DOHH2 (cell line): ENCODE data around the gene GOT2.

Experiments used
- H3F3A ChIP-seq: fragments of 200-600 bp; sonication (generic), shearing (Covaris generic); 2 replicates; pipeline ENCODE4 v1.6.0; 2016; ENCODE audit warnings: antibody characterized with exemption, mild to moderate bottlenecking; ENCODE audit not compliant: control insufficient read depth, insufficient read depth
- H3K27ac ChIP-seq: fragments of 200-600 bp; sonication (generic); 2 replicates; pipeline ENCODE4 v1.5.1; 2014; ENCODE audit warnings: low read depth, mild to moderate bottlenecking, low read length, moderate library complexity
- H3K27me3 ChIP-seq: fragments of 200-600 bp; sonication (generic); 2 replicates; pipeline ENCODE4 v1.6.1; 2014; ENCODE audit warnings: mild to moderate bottlenecking, low read length, mixed read lengths; ENCODE audit not compliant: control insufficient read depth
- H3K36me3 ChIP-seq: fragments of 200-600 bp; sonication (generic); 2 replicates; pipeline ENCODE4 v1.6.1; 2014; ENCODE audit warnings: mild to moderate bottlenecking, low read length, moderate library complexity, mixed read lengths; ENCODE audit not compliant: control insufficient read depth
- H3K4me1 ChIP-seq: fragments of 200-600 bp; sonication (generic); 2 replicates; pipeline ENCODE4 v1.6.1; 2014; ENCODE audit warnings: mild to moderate bottlenecking, low read length, mixed read lengths; ENCODE audit not compliant: control insufficient read depth
- H3K4me2 ChIP-seq: fragments of 200-600 bp; sonication (generic); 2 replicates; pipeline ENCODE4 v1.6.0; 2014; ENCODE audit warnings: mild to moderate bottlenecking, low read length, moderate library complexity
- H3K4me3 ChIP-seq: fragments of 200-600 bp; sonication (generic); 2 replicates; pipeline ENCODE4 v1.5.1; 2014; ENCODE audit warnings: mild to moderate bottlenecking, low read length, mixed read lengths
- H3K79me2 ChIP-seq: fragments of 200-600 bp; sonication (generic); 2 replicates; pipeline ENCODE4 v1.6.1; 2014; ENCODE audit warnings: mild to moderate bottlenecking, low read length, mixed read lengths; ENCODE audit not compliant: control insufficient read depth
- H3K9me2 ChIP-seq: fragments of 200-600 bp; sonication (generic); replicated peaks from 2 replicates; pipeline ENCODE4 v1.6.1; 2014; ENCODE audit warnings: mild to moderate bottlenecking, low read length, mixed read lengths; ENCODE audit not compliant: control insufficient read depth
- H3K9me3 ChIP-seq: fragments of 200-600 bp; sonication (generic); 2 replicates; pipeline ENCODE4 v1.6.1; 2014; ENCODE audit warnings: antibody characterized with exemption, low read length, mixed read lengths; ENCODE audit not compliant: control insufficient read depth, insufficient read depth
- H4K20me1 ChIP-seq: fragments of 200-600 bp; sonication (generic); 2 replicates; pipeline ENCODE4 v1.6.0; 2014; ENCODE audit warnings: low read depth, mild to moderate bottlenecking, antibody characterized with exemption, low read length, moderate library complexity; ENCODE audit not compliant: control insufficient read depth, insufficient read depth
- EZH2phosphoT487 ChIP-seq: fragments of 200-600 bp; sonication (generic); IDR thresholded peaks from 2 replicates; pipeline ENCODE4 v1.6.1; 2017; ENCODE audit warnings: borderline replicate concordance, mild to moderate bottlenecking, antibody characterized with exemption, low read length, moderate library complexity, mixed read lengths
- TF ChIP-seq, protein P1 (sequence below): fragments of 200-600 bp; sonication (generic); IDR thresholded peaks from one replicate; pipeline ENCODE4 v1.5.1; 2014; ENCODE audit warnings: antibody characterized with exemption, mild to moderate bottlenecking, low read depth, low read length; ENCODE audit not compliant: poor library complexity, severe bottlenecking

The GOT2 gene

GRCh38 chr16:58767581-58767980 is 33.5 kb upstream of the GOT2 start:
- Histone ChIP-seq H3K27me3 (peaks cover 24% of the 10 kb centered on the region), H3K36me3 (no peaks in the 10 kb centered on the region), H3K27ac (no peak overlapping the region), H3K4me1 (no peaks in the 10 kb centered on the region), H3K4me3 (no peak overlapping the region), H3K9me3 (no peaks in the 10 kb centered on the region), H4K20me1 (no peaks in the 10 kb centered on the region), H3K9me2 (no peaks in the 10 kb centered on the region), H3F3A (no peaks in the 10 kb centered on the region), H3K4me2 (no peak overlapping the region), H3K79me2 (no peaks in the 10 kb centered on the region)
- TF ChIP-seq EZH2phosphoT487 = no peak
- TF ChIP-seq, protein P1, sequence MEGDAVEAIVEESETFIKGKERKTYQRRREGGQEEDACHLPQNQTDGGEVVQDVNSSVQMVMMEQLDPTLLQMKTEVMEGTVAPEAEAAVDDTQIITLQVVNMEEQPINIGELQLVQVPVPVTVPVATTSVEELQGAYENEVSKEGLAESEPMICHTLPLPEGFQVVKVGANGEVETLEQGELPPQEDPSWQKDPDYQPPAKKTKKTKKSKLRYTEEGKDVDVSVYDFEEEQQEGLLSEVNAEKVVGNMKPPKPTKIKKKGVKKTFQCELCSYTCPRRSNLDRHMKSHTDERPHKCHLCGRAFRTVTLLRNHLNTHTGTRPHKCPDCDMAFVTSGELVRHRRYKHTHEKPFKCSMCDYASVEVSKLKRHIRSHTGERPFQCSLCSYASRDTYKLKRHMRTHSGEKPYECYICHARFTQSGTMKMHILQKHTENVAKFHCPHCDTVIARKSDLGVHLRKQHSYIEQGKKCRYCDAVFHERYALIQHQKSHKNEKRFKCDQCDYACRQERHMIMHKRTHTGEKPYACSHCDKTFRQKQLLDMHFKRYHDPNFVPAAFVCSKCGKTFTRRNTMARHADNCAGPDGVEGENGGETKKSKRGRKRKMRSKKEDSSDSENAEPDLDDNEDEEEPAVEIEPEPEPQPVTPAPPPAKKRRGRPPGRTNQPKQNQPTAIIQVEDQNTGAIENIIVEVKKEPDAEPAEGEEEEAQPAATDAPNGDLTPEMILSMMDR = no peak

- no peak for TF ChIP-seq EZH2phosphoT487
- TF ChIP-seq, protein P1 = no peak
- Histone ChIP-seq H3K27me3 (peaks cover 7% of the 10 kb centered on the region; the same call in 1 of the 2 replicates), H3K4me2 (no peak overlapping the region), H3K9me3 (no peaks in the 10 kb centered on the region), H3K9me2 (no peaks in the 10 kb centered on the region), H3F3A (no peaks in the 10 kb centered on the region), H3K79me2 (no peaks in the 10 kb centered on the region), H4K20me1 (no peaks in the 10 kb centered on the region), H3K36me3 (no peaks in the 10 kb centered on the region), H3K4me3 (no peak overlapping the region), H3K4me1 (peaks cover 8% of the 10 kb centered on the region), H3K27ac (no peak overlapping the region)
Measured at GRCh38 chr16:58756650-58757332, 22.7 kb upstream of the GOT2 start.

GRCh38 chr16:58755989-58756649 is 22.0 kb upstream of the GOT2 start:
- Histone ChIP-seq H3K27me3 (peaks cover 7% of the 10 kb centered on the region; the same call in 1 of the 2 replicates), H3K27ac (no peak overlapping the region)
- TF ChIP-seq, protein P1 = peak; percentile 83
- no peak for TF ChIP-seq EZH2phosphoT487

More at GRCh38 chr16:58755989-58756649, 22.0 kb upstream of the GOT2 start:
- no peaks in the 10 kb centered on the region for H3F3A ChIP-seq
- peak overlapping the region; percentile 54 for H3K4me2 ChIP-seq
- no peaks in the 10 kb centered on the region for H3K36me3 ChIP-seq
- H4K20me1 ChIP-seq = no peaks in the 10 kb centered on the region
- no peaks in the 10 kb centered on the region for H3K9me3 ChIP-seq
- peaks cover 8% of the 10 kb centered on the region for H3K4me1 ChIP-seq
- no peaks in the 10 kb centered on the region for H3K79me2 ChIP-seq
- H3K4me3 ChIP-seq = peak overlapping the region; percentile 31; the same call in 1 of the 2 replicates
- no peaks in the 10 kb centered on the region for H3K9me2 ChIP-seq
